Activated naive CD4-positive, alpha-beta T cell treated with anti-CD3 and anti-CD28 coated beads, Interleukin-2, amount 10 ng/mL, durations not matched to agents 5 hours and 36 hours (primary cell): ENCODE data around the gene CYP2R1. TPM values are rescaled to one million over a fixed set of nuclear protein-coding genes. Genes with fewer than 3 reads are reported as not detected.

ENCODE experiments used
- total RNA-seq, 2 experiments: library from RNA; stranded (reverse); gene quantifications; one replicate each; pipeline ENCODE4 v1.2.3, GENCODE V29; 2021

CYP2R1 gene, protein sequence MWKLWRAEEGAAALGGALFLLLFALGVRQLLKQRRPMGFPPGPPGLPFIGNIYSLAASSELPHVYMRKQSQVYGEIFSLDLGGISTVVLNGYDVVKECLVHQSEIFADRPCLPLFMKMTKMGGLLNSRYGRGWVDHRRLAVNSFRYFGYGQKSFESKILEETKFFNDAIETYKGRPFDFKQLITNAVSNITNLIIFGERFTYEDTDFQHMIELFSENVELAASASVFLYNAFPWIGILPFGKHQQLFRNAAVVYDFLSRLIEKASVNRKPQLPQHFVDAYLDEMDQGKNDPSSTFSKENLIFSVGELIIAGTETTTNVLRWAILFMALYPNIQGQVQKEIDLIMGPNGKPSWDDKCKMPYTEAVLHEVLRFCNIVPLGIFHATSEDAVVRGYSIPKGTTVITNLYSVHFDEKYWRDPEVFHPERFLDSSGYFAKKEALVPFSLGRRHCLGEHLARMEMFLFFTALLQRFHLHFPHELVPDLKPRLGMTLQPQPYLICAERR
- 10 to 100 TPM; 13.4 to 14.1 TPM for total RNA-seq

DNA sequence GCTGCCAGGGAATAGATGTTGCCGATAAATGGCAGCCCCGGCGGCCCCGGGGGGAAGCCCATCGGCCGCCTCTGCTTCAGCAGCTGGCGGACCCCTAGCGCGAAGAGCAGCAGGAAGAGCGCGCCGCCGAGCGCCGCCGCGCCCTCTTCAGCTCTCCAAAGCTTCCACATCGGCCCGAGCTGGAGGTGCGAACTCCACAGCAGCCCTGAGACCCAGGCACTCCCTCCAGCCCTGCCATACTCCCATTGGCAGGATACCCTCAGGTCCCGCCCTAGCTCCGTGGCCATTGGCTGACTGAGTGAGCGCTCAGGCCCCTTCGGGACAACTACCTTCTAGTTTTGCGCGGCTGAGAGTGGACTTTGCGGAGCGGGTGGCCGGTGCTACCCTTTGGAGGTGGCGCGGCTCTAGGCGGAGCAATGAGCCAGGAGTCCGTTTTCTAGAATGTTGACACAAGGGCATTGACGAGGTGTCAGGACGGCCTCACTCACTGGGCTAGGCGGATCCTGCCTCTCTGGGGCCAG, at the start of gene CYP2R1:
CYP2R1 (minus strand) TSS at position 196 of the 521 bp plus-strand sequence; CDS start at position 170, 26 bp downstream.

Other genes with a start within 250 kb of the CYP2R1 start
- gene PDE3B, start 248.4 kb downstream of the CYP2R1 start, total RNA-seq = 100 to 1,000 TPM; 135 to 138 TPM
- gene CALCA, start 80.1 kb upstream of the CYP2R1 start, total RNA-seq = not detected
- 1 to 10 TPM; 1.1 to 1.3 TPM for gene CALCB, start 181.4 kb upstream of the CYP2R1 start, total RNA-seq
- under 1 TPM; 0.10 to 0.24 TPM for gene INSC, start 222.7 kb upstream of the CYP2R1 start, total RNA-seq